Trophoblast cell (in vitro differentiated cells and primary cell): ENCODE results near the gene DPF1.

Experiments
- DNase-seq, 2 donors: peaks; one replicate each; pipeline ENCODE4 v3.0.0-alpha.2; 2016
- H2AFZ ChIP-seq: 2 replicates; pipeline ENCODE4 v1.6.1; 2013; ENCODE audit warnings: low read length, moderate library complexity, mild to moderate bottlenecking; ENCODE audit not compliant: insufficient read depth, poor library complexity
- H2AK5ac ChIP-seq: 2 replicates; pipeline ENCODE4 v1.6.1; 2013; ENCODE audit warnings: mild to moderate bottlenecking, low read length
- H2BK120ac ChIP-seq: 2 replicates; pipeline ENCODE4 v1.6.1; 2013; ENCODE audit warnings: low read length, mild to moderate bottlenecking, moderate library complexity; ENCODE audit not compliant: insufficient read depth, poor library complexity
- H2BK12ac ChIP-seq: 2 replicates; pipeline ENCODE4 v1.6.1; 2013; ENCODE audit warnings: mild to moderate bottlenecking, low read length, moderate library complexity
- H2BK5ac ChIP-seq: 2 replicates; pipeline ENCODE4 v1.6.1; 2013; ENCODE audit warnings: low read length, low read depth, moderate library complexity, mild to moderate bottlenecking; ENCODE audit not compliant: poor library complexity
- H3K14ac ChIP-seq: 2 replicates; pipeline ENCODE4 v1.6.1; 2013; ENCODE audit warnings: mild to moderate bottlenecking, low read length
- H3K18ac ChIP-seq: 2 replicates; pipeline ENCODE4 v1.6.1; 2013; ENCODE audit warnings: mild to moderate bottlenecking, low read length
- H3K23ac ChIP-seq: 2 replicates; pipeline ENCODE4 v1.6.1; 2013; ENCODE audit warnings: low read length
- H3K27ac ChIP-seq: 2 replicates; pipeline ENCODE4 v1.5.1; 2013; ENCODE audit warnings: low read depth, mild to moderate bottlenecking, inconsistent platforms, low read length, moderate library complexity
- H3K27me3 ChIP-seq: 2 replicates; pipeline ENCODE4 v1.6.1; 2013; ENCODE audit warnings: inconsistent platforms, mild to moderate bottlenecking, low read length, moderate library complexity; ENCODE audit not compliant: insufficient read depth
- H3K36me3 ChIP-seq, 2 experiments: 1 replicate in 1 of 2; 2 replicates in 1 of 2; pipeline ENCODE4 v1.6.1; 2013; ENCODE audit warnings: low read length in 2 of 2, mild to moderate bottlenecking in 2 of 2, moderate library complexity in 1 of 2; ENCODE audit not compliant: insufficient read depth in 2 of 2, control insufficient read depth in 1 of 2
- H3K4ac ChIP-seq: 2 replicates; pipeline ENCODE4 v1.6.1; 2013; ENCODE audit warnings: low read depth, mild to moderate bottlenecking, low read length, moderate library complexity
- H3K4me1 ChIP-seq, 2 experiments: 1 replicate in 1 of 2; 2 replicates in 1 of 2; pipeline ENCODE4 v1.6.1; 2013; ENCODE audit warnings: low read length in 2 of 2, mild to moderate bottlenecking in 2 of 2, moderate library complexity in 1 of 2; ENCODE audit not compliant: insufficient read depth in 2 of 2, control insufficient read depth in 1 of 2
- H3K4me2 ChIP-seq: 2 replicates; pipeline ENCODE4 v1.6.1; 2013; ENCODE audit warnings: inconsistent platforms, mild to moderate bottlenecking, low read length, moderate library complexity
- H3K4me3 ChIP-seq: 2 replicates; pipeline ENCODE4 v1.5.1; 2013; ENCODE audit warnings: mild to moderate bottlenecking, low read depth, low read length, inconsistent platforms
- H3K79me1 ChIP-seq: one replicate; pipeline ENCODE4 v1.6.1; 2013; ENCODE audit warnings: low read length
- H3K79me2 ChIP-seq: 2 replicates; pipeline ENCODE4 v1.6.1; 2013; ENCODE audit warnings: low read length, mild to moderate bottlenecking; ENCODE audit not compliant: control insufficient read depth, insufficient read depth, poor library complexity
- H3K9ac ChIP-seq: 2 replicates; pipeline ENCODE4 v1.6.1; 2013; ENCODE audit warnings: mild to moderate bottlenecking, low read length
- H3K9me3 ChIP-seq: 2 replicates; pipeline ENCODE4 v1.6.1; 2013; ENCODE audit warnings: low read depth, mild to moderate bottlenecking, control low read depth, inconsistent platforms, low read length; ENCODE audit not compliant: insufficient read depth
- H4K12ac ChIP-seq: 2 replicates; pipeline ENCODE4 v1.6.1; 2013; ENCODE audit warnings: low read depth, mild to moderate bottlenecking, low read length, moderate library complexity
- H4K8ac ChIP-seq: 2 replicates; pipeline ENCODE4 v1.6.1; 2013; ENCODE audit warnings: low read depth, mild to moderate bottlenecking, low read length, moderate library complexity
- H4K91ac ChIP-seq: one replicate; pipeline ENCODE4 v1.6.1; 2013; ENCODE audit warnings: low read depth, mild to moderate bottlenecking, low read length, moderate library complexity
- WGBS: extraction: QIAGEN DNeasy Blood & Tissue Kit; methylation state at CpG from one replicate; pipeline ENCODE4 v1.1.7; 2013; ENCODE audit warnings: missing lambda C conversion rate; ENCODE audit not compliant: insufficient read length, insufficient coverage; ENCODE audit errors: extremely low coverage; 5-methylcytosine and 5-hydroxymethylcytosine counted together

DPF1 gene

GRCh38 chr19:38201731-38202130 is 22.3 kb downstream of the DPF1 start:
- H3K27ac ChIP-seq = no peak overlapping the region
- H3K36me3 ChIP-seq = peaks cover 10 to 18% of the 10 kb centered on the region in 2 experiments
- H2BK5ac ChIP-seq = no peak overlapping the region
- no peak overlapping the region for H3K18ac ChIP-seq
- no peak overlapping the region for H3K9ac ChIP-seq
- H2AFZ ChIP-seq = no peak overlapping the region
- H4K8ac ChIP-seq = no peak overlapping the region
- H3K4me1 ChIP-seq = peaks cover 0 to 3% of the 10 kb centered on the region in 2 experiments
- no peak for DNase-seq
- H3K27me3 ChIP-seq = no peaks in the 10 kb centered on the region
- H3K4me2 ChIP-seq = no peak overlapping the region
- H4K91ac ChIP-seq = no peak overlapping the region
- H4K12ac ChIP-seq = no peak overlapping the region
- no peak overlapping the region for H3K4me3 ChIP-seq
- H2AK5ac ChIP-seq = no peak overlapping the region
- no peak overlapping the region for H3K23ac ChIP-seq
- no peaks in the 10 kb centered on the region for H3K79me2 ChIP-seq
- no peaks in the 10 kb centered on the region for H3K9me3 ChIP-seq
- no peaks in the 10 kb centered on the region for H3K79me1 ChIP-seq
- H3K4ac ChIP-seq = no peak overlapping the region
- no peak overlapping the region for H2BK120ac ChIP-seq
- H2BK12ac ChIP-seq = no peak overlapping the region
- no peak overlapping the region for H3K14ac ChIP-seq
- no CpG with 5 or more reads among the region's 15 CpGs for WGBS

GRCh38 chr19:38199340-38199739 is 24.7 kb downstream of the DPF1 start:
- no peak overlapping the region for H3K4me2 ChIP-seq
- peaks cover 10 to 16% of the 10 kb centered on the region in 2 experiments for H3K36me3 ChIP-seq
- no peak overlapping the region for H3K23ac ChIP-seq
- H3K4ac ChIP-seq = no peak overlapping the region
- no peak overlapping the region for H2AK5ac ChIP-seq
- no peak overlapping the region for H3K27ac ChIP-seq
- WGBS = no CpG with 5 or more reads among the region's 11 CpGs
- no peaks in the 10 kb centered on the region for H3K79me1 ChIP-seq
- H3K9me3 ChIP-seq = no peaks in the 10 kb centered on the region
- no peak overlapping the region for H2AFZ ChIP-seq
- H3K4me3 ChIP-seq = no peak overlapping the region
- no peaks in the 10 kb centered on the region for H3K79me2 ChIP-seq
- no peak overlapping the region for H3K14ac ChIP-seq
- no peak overlapping the region for H4K8ac ChIP-seq
- no peak overlapping the region for H2BK5ac ChIP-seq
- no peak for DNase-seq
- H4K91ac ChIP-seq = no peak overlapping the region
- H4K12ac ChIP-seq = no peak overlapping the region
- H3K9ac ChIP-seq = no peak overlapping the region
- no peak overlapping the region for H2BK12ac ChIP-seq
- no peaks in the 10 kb centered on the region for H3K4me1 ChIP-seq
- H3K18ac ChIP-seq = no peak overlapping the region
- H2BK120ac ChIP-seq = no peak overlapping the region
- no peaks in the 10 kb centered on the region for H3K27me3 ChIP-seq

- no peak overlapping the region for H3K14ac ChIP-seq
- no peak overlapping the region for H2BK12ac ChIP-seq
Measured at GRCh38 chr19:38197937-38198704, 25.9 kb downstream of the DPF1 start.

GRCh38 chr19:38196948-38197656 is 26.9 kb downstream of the DPF1 start:
- Histone ChIP-seq H3K4me3 (no peak overlapping the region), H3K79me2 (no peaks in the 10 kb centered on the region), H2AK5ac (no peak overlapping the region), H3K23ac (no peak overlapping the region), H2BK120ac (no peak overlapping the region), H3K9me3 (no peaks in the 10 kb centered on the region), H4K12ac (no peak overlapping the region), H3K27ac (no peak overlapping the region), H3K79me1 (no peaks in the 10 kb centered on the region), H3K36me3 (peaks cover 13 to 15% of the 10 kb centered on the region in 2 experiments), H4K8ac (no peak overlapping the region), H3K4ac (no peak overlapping the region), H3K18ac (no peak overlapping the region), H3K27me3 (no peaks in the 10 kb centered on the region), H3K14ac (no peak overlapping the region), H2BK5ac (no peak overlapping the region), H3K4me1 (no peaks in the 10 kb centered on the region), H2AFZ (no peak overlapping the region), H3K4me2 (no peak overlapping the region), H3K9ac (no peak overlapping the region), H4K91ac (no peak overlapping the region), H2BK12ac (no peak overlapping the region)
- no CpG with 5 or more reads among the region's 23 CpGs for WGBS
- no peak for DNase-seq

More at GRCh38 chr19:38197937-38198704, 25.9 kb downstream of the DPF1 start:
- Histone ChIP-seq H3K9me3 (no peaks in the 10 kb centered on the region), H3K36me3 (peaks cover 10% of the 10 kb centered on the region in 2 experiments), H3K9ac (no peak overlapping the region), H3K79me1 (no peaks in the 10 kb centered on the region), H3K27ac (no peak overlapping the region), H3K4me2 (no peak overlapping the region), H3K4ac (no peak overlapping the region), H3K23ac (no peak overlapping the region), H4K91ac (no peak overlapping the region), H4K8ac (no peak overlapping the region), H3K79me2 (no peaks in the 10 kb centered on the region), H3K27me3 (no peaks in the 10 kb centered on the region), H3K4me3 (no peak overlapping the region), H2BK120ac (no peak overlapping the region), H2AK5ac (no peak overlapping the region), H2AFZ (no peak overlapping the region), H3K18ac (no peak overlapping the region), H2BK5ac (no peak overlapping the region), H3K4me1 (no peaks in the 10 kb centered on the region), H4K12ac (no peak overlapping the region)
- DNase-seq = no peak
- no CpG with 5 or more reads among the region's 25 CpGs for WGBS
